KBM-7 (cell line): ENCODE results near the gene VWA2.
A peak's percentile ranks its signal among the peaks of the same experiment; 100 is the strongest.

Experiments
- DNase-seq: peaks from one replicate; pipeline ENCODE4 v3.0.0-alpha.2; 2015
- in situ Hi-C: fragments of 300-500 bp; cut with MboI; formaldehyde crosslinking; loops from 2 replicates; pipeline ENCODE4 v1.14.3; 2020; ENCODE audit warnings: low sequenced_read_pairs, low pct_unique_long_range_greater_than_20kb, mixed read lengths

VWA2 gene, protein sequence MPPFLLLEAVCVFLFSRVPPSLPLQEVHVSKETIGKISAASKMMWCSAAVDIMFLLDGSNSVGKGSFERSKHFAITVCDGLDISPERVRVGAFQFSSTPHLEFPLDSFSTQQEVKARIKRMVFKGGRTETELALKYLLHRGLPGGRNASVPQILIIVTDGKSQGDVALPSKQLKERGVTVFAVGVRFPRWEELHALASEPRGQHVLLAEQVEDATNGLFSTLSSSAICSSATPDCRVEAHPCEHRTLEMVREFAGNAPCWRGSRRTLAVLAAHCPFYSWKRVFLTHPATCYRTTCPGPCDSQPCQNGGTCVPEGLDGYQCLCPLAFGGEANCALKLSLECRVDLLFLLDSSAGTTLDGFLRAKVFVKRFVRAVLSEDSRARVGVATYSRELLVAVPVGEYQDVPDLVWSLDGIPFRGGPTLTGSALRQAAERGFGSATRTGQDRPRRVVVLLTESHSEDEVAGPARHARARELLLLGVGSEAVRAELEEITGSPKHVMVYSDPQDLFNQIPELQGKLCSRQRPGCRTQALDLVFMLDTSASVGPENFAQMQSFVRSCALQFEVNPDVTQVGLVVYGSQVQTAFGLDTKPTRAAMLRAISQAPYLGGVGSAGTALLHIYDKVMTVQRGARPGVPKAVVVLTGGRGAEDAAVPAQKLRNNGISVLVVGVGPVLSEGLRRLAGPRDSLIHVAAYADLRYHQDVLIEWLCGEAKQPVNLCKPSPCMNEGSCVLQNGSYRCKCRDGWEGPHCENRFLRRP

DNA sequence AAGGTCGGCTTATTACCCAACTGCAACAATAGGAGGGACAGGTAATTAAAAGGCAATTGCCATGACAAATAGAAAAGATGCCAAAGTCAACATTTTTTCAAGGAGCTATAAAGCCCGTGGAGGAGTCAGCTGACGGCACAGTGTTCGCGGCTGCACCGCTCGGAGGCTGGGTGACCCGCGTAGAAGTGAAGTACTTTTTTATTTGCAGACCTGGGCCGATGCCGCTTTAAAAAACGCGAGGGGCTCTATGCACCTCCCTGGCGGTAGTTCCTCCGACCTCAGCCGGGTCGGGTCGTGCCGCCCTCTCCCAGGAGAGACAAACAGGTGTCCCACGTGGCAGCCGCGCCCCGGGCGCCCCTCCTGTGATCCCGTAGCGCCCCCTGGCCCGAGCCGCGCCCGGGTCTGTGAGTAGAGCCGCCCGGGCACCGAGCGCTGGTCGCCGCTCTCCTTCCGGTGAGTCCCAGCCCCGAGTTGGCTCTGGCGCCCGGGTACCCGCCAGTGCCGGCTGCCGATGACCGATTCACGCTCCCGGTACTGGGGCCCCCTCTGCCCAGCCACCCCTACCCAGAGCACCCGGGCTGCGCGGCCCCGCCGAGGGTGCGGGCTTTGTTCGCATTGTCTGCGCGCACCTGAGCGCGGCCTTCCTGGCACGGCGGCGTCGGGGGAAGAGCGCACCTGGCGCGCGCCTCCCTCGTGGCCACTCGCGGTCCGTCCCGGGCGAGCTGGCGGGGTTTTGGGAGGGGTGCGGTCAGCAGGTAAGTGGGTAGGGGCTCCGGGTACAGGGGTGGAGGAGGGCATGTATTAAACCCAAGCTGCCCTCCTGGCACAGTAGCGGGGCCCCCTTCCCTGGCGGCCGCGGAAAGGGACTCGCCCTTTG, at the start of gene VWA2:
Gene VWA2, plus strand, starts transcription at position 138 of the 877 bp plus-strand sequence. CDS start 9,460 bp downstream, outside the sequence.
- in situ Hi-C loops: no loop called here
- DNase-seq: peak; percentile 11

DNA sequence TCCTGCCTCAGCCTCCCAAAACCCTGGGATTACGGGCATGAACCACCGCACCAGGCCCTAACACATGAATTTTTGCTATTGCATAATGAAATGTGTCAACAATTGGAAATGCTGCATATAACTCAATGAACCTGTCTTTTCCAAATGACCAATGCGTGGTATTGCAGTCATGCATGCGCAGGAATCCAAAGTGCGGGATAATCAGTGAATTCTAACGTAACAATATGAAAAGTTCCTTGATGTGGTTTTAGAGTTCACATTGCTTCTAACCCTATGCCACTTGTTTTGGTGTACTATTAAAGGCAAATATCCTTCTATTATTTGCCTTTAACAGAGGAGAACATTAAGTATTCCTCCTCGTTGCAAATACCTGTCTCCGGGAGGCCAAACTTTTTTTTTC, 49.4 kb upstream of the VWA2 start:
- in situ Hi-C loops: no loop called here

DNA sequence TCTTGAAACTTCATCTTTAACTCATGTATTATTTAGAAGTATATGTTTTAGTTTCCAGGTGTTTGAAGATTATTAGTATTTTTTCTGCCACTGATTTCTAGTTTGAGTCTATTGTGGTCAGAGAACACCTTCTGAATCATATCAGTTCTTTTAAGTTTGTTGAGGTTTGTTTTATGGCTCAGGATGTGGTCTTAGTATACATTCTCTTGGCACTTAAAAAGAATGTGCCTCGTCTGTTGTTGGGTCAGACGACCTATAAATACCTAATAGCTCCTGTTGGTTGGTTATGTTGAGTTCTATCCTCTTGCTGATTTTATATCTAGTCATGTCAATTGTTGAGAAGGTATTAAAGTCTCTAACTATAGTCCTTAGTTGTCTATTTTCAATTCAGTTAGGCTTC, 44.0 kb upstream of the VWA2 start:
- DNase-seq: no peak

More for the DNA sequence above, 49.4 kb upstream of the VWA2 start:
- DNase-seq: no peak

DNA sequence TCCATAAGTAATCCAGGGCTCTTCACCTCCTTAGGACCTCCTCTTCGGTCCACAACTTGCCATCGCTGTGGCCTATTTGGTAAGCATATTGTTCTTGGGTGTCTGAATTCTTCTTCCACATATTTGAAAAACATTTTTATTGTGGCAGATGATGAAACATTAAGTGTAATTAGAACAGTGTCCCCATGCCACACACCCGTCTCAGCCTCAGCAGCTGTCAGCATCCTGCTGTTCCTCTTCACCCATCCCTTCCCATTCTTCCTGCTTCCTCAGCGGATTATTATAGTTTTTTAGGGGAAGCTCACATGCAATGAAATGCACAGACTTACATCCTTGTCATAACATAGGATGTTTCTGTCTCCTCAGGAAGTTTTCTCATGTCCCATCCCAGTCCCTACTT, 39.8 kb upstream of the VWA2 start:
- no peak for DNase-seq
- in situ Hi-C loops: no loop called here

More for the DNA sequence above, 44.0 kb upstream of the VWA2 start:
- in situ Hi-C loops: no loop called here

DNA sequence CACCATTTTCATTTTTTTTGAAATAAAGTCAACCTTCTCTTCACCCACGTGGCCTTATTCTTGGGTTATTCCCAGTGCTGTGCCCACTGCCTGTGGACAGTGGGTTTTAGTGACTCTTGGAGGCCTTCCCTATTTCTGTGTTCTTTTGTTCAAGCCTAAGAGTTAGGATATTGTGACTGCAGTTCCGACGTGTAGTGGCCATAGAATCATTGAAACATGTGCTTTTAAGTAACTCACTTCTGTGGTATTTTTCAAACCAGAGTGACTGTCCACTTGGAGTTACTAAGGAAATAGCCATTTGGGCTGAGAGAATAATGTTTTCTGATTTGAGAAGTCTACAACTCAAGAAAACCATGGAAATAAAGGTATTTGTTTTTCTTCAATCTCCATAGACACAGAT, 36.2 kb upstream of the VWA2 start:
- no peak for DNase-seq
- in situ Hi-C loops: no loop called here

DNA sequence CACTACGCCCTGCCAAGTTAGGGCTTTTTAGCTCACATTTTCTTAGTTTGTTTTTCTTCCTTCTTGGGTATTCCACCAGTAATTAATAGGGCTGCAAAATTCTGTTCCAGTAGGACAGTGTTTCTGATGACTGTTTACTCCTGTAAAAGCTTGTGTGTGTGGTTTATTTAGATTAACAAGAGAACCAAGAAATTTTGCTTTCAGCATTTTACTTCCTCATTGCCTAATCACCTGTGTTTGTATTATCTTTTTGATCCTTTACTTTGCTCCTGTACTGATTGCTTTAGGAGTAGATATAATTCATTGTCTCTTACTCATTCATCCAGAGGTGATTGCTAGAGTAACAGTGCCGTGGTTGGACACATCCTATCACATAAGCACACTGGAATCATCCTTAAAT, 32.2 kb upstream of the VWA2 start:
- DNase-seq: no peak
- in situ Hi-C loops: no loop called here

DNA sequence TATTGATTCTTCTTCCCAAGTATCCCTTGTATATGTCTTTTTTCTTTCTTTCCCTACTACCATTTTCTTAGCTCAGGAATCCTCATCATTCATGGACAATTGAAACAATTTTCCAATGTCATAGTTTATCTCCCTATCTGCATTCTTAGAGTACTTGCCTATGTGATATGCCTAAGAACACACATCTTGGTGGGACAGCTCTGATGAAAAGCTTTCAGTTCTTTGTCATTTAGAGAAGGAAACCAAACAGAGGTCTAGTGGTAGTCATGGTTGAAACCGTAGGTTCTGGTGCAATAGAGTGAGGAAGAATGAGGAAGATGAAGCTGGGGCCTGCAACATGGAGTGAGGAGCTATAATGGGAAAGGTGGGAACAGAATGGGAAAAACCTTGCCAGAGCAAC, 31.7 kb upstream of the VWA2 start:
- DNase-seq: no peak
- in situ Hi-C loops: no loop called here

DNA sequence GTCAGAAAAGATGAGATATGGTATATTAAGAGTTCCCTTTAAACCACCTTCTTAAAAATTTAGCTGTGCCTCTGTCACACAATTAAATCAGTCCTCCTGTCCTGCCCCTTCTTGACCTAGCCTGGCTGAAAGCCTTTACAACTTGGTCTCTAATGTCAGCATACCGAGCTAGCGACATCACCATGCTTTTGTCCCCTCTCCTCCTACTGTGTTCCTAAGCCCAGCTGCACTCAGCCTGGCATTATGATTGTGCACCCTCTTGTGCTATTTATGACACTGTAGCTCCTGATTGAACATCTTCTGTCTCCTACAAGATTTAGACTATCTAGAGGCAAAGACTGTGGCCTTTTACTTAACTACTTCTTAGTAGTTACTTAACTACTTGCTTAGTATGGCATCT, 30.7 kb upstream of the VWA2 start:
- in situ Hi-C loops: no loop called here
- no peak for DNase-seq

DNA sequence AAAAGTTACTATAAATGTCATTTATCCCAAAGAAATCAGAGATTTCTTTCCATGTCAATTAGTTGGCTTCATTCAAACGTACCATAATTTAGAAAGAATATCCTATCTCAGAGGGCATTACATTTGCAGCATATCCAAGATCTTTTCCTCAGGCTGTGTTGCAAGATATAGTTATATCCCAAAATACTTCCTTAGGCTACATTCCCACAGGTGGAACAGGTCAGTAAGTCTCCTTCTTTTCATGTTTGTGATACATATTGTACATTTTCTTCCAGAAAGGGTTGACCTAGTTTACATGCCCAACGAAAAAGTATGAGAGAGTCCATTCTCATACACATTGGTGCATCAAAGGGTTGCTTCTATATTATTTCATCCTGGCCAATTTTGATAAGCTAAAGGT, 26.9 kb upstream of the VWA2 start:
- DNase-seq: no peak
- in situ Hi-C loops: no loop called here

DNA sequence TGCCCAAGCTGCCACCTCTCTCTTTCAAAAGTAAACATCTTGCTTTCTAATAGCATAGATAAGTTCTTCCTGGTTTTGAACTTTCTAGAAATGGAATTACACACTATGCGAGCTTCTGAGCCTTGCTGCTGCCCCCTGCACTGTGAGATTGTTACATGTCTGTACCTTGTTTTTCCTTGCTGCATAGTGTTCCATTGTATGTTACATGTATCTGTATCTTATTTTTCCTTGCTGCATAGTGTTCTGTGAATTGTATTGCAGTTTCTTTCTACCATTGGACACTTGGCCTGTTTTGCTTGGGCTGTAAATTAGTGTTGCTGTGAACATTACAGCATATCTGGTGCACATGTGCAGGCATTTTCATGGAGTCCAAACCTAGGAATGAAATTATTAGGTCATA, 24.0 kb upstream of the VWA2 start:
- in situ Hi-C loops: no loop called here
- DNase-seq: no peak

DNA sequence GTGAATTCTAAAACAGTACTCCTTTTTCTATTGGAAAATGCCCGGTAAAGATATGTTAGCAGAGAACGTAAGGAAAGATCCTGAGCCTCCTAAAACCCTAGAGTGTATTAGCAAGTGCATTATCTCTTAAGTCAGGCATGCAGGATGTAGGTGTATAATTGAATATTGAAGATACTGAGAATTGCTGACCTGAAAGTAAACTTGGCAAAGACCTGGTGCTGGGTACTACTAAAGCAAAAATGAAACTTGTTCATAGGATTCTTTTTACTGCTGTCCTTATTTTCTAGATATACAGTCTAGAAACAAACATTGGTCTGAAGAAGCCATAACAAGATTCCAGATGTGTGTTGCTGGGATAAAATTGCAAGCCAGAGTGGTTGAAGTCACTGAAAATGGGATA, 18.8 kb upstream of the VWA2 start:
- in situ Hi-C loops: no loop called here

DNA sequence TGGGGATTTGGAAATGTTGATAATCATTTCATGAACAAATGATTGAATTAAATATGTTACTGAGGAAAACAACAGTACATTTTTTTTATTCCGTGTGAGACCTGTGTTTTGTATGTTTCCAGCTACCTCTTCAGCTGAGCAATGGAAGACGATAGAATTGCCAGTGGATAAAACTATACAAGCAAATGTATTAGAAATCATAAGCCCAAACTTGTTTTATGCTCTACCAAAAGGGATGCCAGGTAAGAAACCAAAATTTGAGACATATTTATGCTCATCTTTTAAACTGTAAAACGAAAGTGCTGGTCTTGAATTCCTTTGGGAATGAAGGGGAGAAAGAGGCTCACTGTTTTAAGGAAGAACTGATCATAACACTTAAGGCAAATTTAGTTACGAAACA, 17.8 kb upstream of the VWA2 start:
- in situ Hi-C loops: no loop called here
- DNase-seq: no peak

More for the DNA sequence above, 18.8 kb upstream of the VWA2 start:
- no peak for DNase-seq

DNA sequence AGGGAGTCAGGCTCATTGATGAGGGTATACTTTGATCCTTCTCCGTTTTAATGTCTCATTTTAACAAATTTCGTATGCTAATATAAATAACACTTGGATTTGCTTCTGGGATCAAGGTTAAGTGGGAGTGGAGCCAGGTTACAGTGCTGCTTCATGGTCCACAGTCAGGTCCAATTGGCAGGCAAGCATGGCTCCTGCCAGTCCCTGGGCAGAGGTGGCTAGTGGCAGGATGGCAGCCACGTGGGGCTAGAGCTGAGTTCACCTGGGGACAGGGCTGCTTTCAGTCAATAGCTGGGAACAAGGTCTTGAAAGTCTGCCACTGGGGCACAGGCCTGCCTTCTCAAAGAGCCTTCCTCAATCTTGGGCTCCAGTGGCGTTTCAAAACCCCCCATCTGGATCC, 16.0 kb upstream of the VWA2 start:
- in situ Hi-C loops: no loop called here

DNA sequence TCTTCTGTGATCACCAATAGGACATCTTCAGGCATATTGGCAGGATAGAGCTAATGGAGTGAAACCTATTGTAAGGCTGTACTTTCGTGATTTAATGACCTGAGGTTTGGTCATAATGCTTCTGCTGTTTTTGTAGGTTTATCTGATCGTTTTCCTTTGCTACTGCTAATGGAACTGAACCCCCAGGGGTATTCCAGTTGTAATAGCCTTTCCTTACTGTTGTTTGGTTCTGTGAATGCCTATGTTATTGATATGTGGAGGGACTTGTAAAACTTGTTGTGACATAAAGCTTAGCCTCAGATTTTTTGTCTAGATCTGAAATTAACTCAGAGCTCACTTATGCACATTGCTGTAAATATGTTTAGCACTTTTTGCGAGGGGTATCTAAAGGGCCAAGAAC, 10.9 kb upstream of the VWA2 start:
- DNase-seq: no peak
- in situ Hi-C loops: no loop called here

More for the DNA sequence above, 16.0 kb upstream of the VWA2 start:
- DNase-seq: no peak

DNA sequence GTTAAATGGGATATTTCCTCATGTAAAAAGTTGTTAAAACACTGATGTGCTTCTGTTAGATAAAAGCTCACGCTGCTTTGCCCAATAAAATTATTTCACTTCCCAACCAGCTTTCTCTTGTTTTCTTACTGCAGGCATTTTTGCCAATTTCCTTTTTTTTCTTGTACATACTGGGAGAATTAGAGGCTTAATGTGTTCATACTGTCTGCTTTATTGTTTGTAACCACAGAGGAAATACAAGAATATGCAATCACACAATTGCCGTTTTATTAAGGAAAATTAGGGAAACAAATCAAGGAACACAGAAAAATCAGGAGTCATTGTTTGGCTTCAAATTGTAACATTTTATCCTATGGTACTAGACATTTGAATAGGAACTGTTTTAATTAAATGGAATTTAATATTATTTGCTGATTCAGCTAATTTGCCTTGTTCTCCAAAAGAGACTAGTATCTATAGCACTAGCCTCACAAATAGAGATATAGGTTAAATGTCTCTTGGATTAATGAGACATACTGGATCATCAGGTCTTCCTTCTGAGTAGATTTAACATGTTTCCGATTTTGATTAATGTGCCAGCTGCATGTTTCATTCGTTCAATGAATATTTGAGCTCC, 6.4 kb upstream of the VWA2 start:
- in situ Hi-C loops: no loop called here
- DNase-seq: no peak

DNA sequence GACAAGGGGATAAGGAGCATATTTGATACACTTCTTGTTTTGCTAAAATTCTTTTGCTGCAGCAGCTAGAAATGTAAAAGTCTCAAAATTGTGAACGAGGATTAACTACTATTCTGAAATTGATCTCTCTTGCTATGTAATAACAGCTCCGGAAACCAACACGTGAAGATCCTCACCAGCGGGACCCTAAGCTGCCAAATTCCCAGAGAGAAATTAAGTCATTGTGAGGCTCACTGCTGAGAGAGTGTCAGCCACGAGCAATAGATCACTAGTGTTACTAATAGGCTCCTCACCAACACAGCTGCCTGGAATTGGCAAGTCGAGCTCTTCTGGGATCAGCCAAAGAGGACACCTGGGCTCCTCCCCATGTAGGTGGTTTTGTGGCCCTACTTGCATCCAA, 5.6 kb upstream of the VWA2 start:
- in situ Hi-C loops: no loop called here
- no peak for DNase-seq

DNA sequence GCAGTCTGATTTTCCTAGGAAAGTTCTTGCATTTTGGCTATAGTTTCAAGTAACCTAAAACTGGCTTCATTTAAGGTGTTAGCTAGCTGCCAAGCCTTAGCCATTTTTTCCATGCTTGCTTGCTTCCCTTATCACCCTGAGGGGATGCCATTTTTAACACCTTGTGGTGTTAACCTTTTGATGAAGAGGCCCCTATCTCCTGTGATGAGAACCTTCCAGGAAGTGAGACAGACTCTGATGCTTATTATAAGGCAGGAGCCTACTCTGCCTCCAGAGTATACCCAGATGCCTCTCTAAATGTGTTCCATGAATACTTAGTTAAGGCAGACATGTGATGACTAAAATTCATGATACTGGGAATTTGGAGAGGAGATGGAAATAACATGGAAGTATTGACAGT, 4.9 kb upstream of the VWA2 start:
- DNase-seq: no peak
- in situ Hi-C loops: no loop called here

DNA sequence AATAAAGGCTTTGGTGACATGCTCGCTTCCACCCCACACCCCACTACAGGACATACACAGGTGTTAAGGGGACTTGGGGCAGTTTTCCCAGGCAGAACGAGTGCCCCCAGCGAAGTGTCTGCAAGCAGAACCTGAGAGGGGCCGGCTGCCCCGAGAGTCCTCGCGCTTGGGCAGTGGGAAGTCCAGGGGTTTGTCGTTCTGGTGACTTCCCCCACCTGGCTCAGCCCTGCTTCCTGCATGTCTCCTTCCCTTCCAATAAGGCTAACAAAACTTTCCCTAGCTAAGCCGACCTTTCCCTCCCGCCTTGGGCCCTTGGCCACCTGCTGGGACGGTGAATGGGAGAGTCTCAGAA, 916 bp downstream of the VWA2 start:
- no peak for DNase-seq
- in situ Hi-C loops: no loop called here

DNA sequence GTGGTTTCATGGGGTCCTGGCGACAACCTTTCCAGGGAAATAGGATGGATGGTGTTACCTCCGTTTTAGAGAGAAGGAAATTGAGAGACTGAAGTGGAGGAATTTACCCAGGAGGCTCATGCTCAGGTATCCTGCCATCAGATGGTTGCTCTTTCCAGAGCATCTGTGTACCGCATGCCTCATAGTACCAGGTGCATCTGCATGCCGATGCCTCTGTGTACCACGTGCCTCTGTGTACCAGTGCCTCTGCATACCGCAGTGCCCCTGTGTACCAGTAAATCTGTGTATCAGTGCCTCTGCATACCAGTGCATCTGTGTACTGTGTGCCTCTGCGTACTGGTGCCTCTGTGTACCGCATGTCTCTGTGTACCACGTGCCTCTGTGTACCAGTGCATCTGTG, 3.2 kb downstream of the VWA2 start:
- in situ Hi-C loops: no loop called here
- DNase-seq: no peak
